HUES48 (cell line): Measurements from ENCODE around the gene HS6ST3.
"Not testable (repeated sequence)": the region's sequence is repeated elsewhere in the genome, so short reads cannot be mapped to it uniquely, and the experiment has no call there.

Experiments
- H3K27ac ChIP-seq: one replicate; pipeline ENCODE4 v1.7.0; 2013; ENCODE audit warnings: low read depth, low read length, inconsistent platforms
- H3K27me3 ChIP-seq: 2 replicates; pipeline ENCODE4 v1.6.1; 2013; ENCODE audit warnings: mild to moderate bottlenecking, low read length; ENCODE audit not compliant: control insufficient read depth, insufficient read depth
- H3K36me3 ChIP-seq: 2 replicates; pipeline ENCODE4 v1.6.1; 2013; ENCODE audit warnings: low read length; ENCODE audit not compliant: control insufficient read depth, insufficient read depth
- H3K4me1 ChIP-seq: 2 replicates; pipeline ENCODE4 v1.6.1; 2013; ENCODE audit warnings: mild to moderate bottlenecking, low read length; ENCODE audit not compliant: control insufficient read depth, insufficient read depth
- H3K4me3 ChIP-seq: 2 replicates; pipeline ENCODE4 v1.5.1; 2013; ENCODE audit warnings: mild to moderate bottlenecking, low read depth, low read length
- H3K9ac ChIP-seq: 2 replicates; pipeline ENCODE4 v1.6.1; 2013; ENCODE audit warnings: mild to moderate bottlenecking, low read depth, low read length, moderate library complexity
- H3K9me3 ChIP-seq: 2 replicates; pipeline ENCODE4 v1.6.1; 2013; ENCODE audit warnings: low read length; ENCODE audit not compliant: control insufficient read depth, insufficient read depth

HS6ST3 gene

DNA sequence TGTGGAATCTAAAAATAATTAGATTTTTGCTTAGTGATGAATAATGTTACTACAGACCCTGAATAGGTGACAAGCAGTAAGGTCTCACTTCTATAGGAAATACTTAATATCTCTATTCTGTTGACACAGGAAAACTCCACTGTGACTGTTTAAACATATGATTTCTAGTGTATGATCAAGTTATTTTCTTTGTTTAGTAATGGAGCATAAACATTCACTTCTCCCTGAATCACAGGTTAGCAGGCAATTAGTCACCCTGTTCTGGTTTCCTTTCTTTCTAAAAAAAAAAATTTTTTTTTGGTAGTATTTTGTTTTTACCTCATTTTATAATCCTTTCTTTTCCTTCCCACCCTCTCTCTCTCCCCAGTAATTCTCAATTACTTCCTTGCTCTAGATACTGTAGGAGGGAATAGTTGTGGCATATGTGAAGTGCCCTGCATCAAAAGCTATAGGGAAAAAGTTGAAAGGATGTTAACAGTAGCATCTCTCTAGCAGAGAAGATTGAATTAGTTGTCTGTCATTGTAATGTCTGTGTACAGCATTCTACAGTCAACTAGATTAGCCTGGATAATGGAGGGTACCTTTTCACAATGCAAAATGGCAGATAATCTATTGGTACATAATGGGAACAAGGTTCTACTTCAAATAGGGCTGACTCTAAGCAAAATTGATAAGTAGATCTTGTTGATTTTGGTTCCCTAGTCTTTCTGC, 3.5 kb downstream of the HS6ST3 start:
- H3K36me3 ChIP-seq = no peaks in the 10 kb centered on the region
- no peaks in the 10 kb centered on the region for H3K9me3 ChIP-seq
- H3K4me1 ChIP-seq = peaks cover 10% of the 10 kb centered on the region; the same call in 1 of the 2 replicates
- H3K9ac ChIP-seq = no peak overlapping the region
- no peak overlapping the region for H3K27ac ChIP-seq
- H3K4me3 ChIP-seq = no peak overlapping the region
- peaks cover 63% of the 10 kb centered on the region for H3K27me3 ChIP-seq

DNA sequence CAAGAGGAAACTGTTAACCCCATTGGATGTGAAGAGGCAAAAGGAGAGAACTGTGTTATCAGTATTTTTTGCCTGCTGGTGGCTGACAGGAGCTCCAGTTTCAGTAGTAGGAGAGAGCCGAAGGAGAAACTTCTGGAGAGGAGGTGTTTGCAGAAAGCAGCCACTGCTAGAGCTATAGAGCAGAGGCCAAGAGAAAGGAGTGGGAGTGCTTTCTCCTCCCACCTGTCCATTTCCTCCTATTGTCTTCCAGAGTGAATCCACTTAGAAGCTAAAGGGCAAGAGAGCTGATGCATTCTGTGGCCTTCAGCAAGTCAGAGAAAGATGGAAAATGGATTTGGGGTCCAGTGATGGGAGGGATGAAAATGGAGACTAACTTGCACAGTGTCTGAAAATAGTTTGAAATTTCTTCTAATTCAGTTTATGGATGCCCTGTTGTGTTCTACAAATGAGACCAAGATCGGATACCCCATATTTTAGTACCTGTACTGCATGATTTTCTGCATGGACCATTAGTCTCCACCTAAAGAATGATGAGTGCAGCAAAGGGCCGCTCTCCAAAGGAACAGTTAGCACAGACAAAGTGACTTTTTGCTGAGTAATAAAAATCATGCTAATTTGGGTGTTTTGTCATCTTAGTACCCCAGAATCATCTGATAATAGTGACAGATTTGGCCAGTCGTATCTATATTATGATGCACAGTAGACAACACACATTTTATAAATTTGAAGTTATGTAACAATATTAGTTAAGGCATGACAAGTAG, 10.7 kb downstream of the HS6ST3 start:
- H3K4me3 ChIP-seq = no peak overlapping the region
- H3K9me3 ChIP-seq = no peaks in the 10 kb centered on the region
- H3K27me3 ChIP-seq = no peaks in the 10 kb centered on the region
- peaks cover 6% of the 10 kb centered on the region; the same call in 1 of the 2 replicates for H3K4me1 ChIP-seq
- no peaks in the 10 kb centered on the region for H3K36me3 ChIP-seq
- H3K9ac ChIP-seq = no peak overlapping the region
- no peak overlapping the region for H3K27ac ChIP-seq

DNA sequence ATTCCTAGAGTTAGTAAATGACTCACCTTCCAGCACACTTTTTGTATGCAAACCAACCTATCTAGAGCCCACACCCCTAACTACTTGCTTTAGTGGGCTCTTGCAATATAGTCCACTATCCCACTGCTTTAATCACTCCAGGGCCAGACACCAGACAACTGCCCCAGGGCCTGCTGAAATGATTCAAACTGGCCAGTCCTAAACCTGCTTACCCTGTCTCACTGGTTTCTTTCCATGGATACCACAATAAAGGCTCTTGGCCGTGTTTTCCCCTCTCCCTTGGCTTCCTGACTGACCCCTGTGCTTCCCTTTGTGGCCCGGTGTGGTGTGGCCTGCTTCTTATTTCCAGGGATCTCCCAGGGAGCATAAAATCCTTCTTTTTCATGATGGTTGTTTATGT, 14.6 kb downstream of the HS6ST3 start:
- Histone ChIP-seq H3K4me1 (peaks cover 6% of the 10 kb centered on the region; the same call in 1 of the 2 replicates), H3K9me3 (peaks cover 22% of the 10 kb centered on the region), H3K9ac (no peak overlapping the region), H3K27me3 (no peaks in the 10 kb centered on the region), H3K27ac (peak overlapping the region; percentile 27), H3K4me3 (no peak overlapping the region), H3K36me3 (no peaks in the 10 kb centered on the region)

DNA sequence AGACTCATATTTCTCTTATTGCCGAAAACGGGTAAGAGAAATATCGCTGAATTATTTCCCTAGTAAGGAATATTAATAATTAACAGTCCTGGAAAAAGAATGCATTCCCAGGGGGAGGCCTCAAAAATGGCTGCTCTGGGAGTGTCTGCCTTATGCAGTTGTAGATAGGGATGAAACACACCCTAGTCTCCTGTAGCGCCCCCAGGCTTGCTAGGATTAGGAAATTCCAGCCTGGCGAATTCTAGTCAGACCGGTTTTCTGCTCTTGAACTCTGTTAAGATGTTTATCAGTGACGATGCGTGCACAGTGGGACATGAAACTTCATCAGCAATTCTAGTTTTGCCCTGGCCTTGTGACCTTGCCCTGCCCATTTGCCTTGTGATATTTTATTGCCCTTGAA, 18.2 kb downstream of the HS6ST3 start:
- H3K27ac ChIP-seq, H3K9ac ChIP-seq, H3K36me3 ChIP-seq, H3K27me3 ChIP-seq, H3K4me3 ChIP-seq, H3K4me1 ChIP-seq: not testable (repeated sequence)
- H3K9me3 ChIP-seq = peaks cover 25% of the 10 kb centered on the region

DNA sequence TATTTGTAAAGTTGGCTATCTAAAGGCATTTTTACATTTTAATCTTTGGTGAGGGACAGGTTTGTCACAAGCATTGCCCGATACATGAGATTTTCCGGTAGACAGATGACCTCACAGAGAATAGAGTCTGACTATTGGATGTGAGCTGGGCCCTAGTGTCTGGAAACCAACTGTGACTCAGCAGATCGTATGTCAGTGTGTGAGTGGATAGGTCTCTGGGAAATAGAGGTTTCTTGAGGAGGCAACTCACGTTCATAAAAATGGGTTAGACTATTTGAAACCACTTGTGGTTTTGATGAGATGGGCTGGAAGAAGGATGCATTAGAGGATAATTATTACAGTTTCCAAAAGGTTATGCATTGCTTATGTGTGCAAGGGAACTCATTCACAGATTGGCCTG, 19.2 kb downstream of the HS6ST3 start:
- Histone ChIP-seq H3K4me3 (no peak overlapping the region), H3K4me1 (peaks cover 5% of the 10 kb centered on the region; the same call in 1 of the 2 replicates)

DNA sequence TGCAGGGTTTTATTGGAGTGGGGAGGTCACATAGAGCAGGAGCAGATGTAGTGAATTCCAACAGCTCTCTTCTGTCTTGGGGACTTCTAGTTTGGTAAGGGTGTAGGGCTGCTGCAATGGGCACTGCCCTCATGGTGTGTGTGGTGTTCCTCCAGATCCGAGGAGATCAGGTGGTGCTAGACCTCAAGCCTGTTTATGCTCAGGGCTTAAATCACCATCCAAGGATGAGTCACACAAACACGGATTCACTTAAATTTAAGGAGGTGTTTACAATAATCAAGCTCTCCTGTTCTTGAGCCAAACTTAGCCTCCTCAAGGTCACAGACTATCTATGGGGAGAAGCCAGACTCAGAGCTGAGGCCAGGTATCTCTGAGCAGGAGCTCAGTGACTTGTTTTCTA, 23.0 kb downstream of the HS6ST3 start:
- Histone ChIP-seq H3K9ac (no peak overlapping the region), H3K9me3 (peaks cover 12% of the 10 kb centered on the region; the same call in 1 of the 2 replicates), H3K36me3 (no peaks in the 10 kb centered on the region), H3K27me3 (no peaks in the 10 kb centered on the region), H3K4me3 (no peak overlapping the region), H3K4me1 (no peaks in the 10 kb centered on the region), H3K27ac (no peak overlapping the region)

More for the DNA sequence above, 19.2 kb downstream of the HS6ST3 start:
- no peaks in the 10 kb centered on the region for H3K36me3 ChIP-seq
- no peak overlapping the region for H3K9ac ChIP-seq
- H3K27me3 ChIP-seq = no peaks in the 10 kb centered on the region
- peaks cover 25% of the 10 kb centered on the region for H3K9me3 ChIP-seq
- H3K27ac ChIP-seq = no peak overlapping the region

DNA sequence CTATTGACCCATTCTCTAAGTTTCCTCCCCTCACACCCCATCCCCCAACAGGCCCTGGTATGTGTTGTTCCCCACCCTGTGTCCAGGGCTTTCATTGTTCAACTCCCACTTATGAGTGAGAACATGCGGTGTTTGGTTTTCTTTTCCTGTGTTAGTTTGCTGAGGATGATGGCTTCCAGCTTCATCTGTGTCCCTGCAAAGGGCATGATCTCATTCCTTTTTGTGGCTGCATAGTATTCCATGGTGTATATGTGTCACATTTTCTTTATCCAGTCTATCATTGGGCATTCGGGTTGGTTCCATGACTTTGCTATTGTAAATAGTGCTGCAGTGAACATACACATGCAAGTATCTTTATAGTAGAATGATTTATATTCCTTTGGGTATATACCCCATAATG, 25.5 kb downstream of the HS6ST3 start:
- H3K36me3 ChIP-seq, H3K4me1 ChIP-seq, H3K4me3 ChIP-seq, H3K9ac ChIP-seq, H3K27ac ChIP-seq, H3K9me3 ChIP-seq, H3K27me3 ChIP-seq: not testable (repeated sequence)

DNA sequence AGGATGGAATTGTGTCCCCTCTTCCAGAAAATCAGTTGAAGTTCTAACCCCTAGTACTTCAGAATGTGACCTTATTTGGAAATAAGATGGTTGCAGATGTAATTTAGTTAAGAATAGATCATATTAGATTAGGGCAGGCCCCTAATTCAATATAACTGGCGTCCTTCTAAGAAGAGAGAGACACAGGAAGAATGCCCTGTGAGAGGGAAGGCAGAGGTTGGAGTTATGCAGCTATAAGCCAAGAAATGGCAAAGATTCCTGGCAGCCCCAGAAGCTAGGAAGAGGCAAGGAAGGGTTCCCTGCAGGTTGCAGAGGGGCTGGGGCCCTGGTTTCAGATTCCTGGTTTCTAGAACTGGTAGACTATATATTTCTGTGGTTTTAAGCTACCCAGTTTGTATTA, 30.0 kb downstream of the HS6ST3 start:
- Histone ChIP-seq H3K36me3 (no peaks in the 10 kb centered on the region), H3K27me3 (no peaks in the 10 kb centered on the region), H3K27ac (no peak overlapping the region), H3K9ac (no peak overlapping the region), H3K9me3 (no peaks in the 10 kb centered on the region), H3K4me3 (no peak overlapping the region), H3K4me1 (no peaks in the 10 kb centered on the region)

DNA sequence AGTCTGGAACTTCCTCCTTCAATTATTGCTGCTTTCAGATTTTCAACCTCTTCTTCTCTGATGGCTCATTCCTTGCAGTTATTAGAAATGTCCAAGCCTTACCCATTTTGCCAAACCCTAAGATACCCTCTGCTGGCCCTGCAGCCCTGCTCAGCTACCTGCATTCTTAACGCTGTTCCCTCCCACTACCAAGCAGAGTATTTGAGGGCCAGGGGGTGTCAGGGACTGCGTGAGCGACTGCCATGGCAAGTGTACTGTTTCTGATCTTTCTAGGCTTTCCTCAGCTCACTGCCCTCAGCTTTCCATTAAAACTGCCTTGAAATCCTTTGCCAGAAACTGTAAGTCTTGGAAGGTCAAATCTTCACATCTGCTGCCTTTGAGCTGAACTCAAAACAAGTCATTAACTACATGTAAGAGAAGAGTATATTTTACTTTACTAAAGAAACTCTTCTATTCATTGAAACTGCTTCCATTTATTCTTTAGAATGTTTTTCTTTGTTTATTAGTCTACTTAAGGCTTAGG, 41.0 kb downstream of the HS6ST3 start:
- Histone ChIP-seq H3K36me3 (no peaks in the 10 kb centered on the region), H3K4me1 (0 out of 2 replicates have a peak, but pooled peaks cover 6% of the 10 kb centered on the region), H3K9ac (no peak overlapping the region), H3K4me3 (no peak overlapping the region), H3K27ac (no peak overlapping the region), H3K27me3 (no peaks in the 10 kb centered on the region), H3K9me3 (no peaks in the 10 kb centered on the region)

DNA sequence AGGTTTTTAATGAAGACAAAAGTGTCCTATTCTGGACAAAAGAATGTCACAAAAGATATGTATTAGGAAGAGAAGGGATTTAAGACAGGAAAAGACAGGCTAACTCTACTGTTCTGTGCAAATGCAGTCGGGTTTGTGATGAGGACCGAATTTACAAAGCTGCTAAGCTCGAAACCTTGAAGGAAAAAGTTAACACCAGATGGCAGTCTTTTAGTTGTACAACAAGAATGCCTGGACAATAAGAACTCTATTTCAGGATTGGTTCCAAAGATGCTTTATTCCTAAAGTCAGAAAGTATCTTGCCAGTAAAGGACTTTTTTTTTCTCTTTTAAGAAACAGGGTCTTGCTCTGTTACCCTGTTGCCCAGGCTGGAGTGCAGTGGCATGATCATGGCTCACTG, 51.1 kb downstream of the HS6ST3 start:
- no peak overlapping the region for H3K4me3 ChIP-seq
- no peak overlapping the region for H3K9ac ChIP-seq
- H3K4me1 ChIP-seq = no peaks in the 10 kb centered on the region
- H3K27ac ChIP-seq = no peak overlapping the region
- H3K27me3 ChIP-seq = no peaks in the 10 kb centered on the region
- H3K9me3 ChIP-seq = no peaks in the 10 kb centered on the region
- H3K36me3 ChIP-seq = no peaks in the 10 kb centered on the region

DNA sequence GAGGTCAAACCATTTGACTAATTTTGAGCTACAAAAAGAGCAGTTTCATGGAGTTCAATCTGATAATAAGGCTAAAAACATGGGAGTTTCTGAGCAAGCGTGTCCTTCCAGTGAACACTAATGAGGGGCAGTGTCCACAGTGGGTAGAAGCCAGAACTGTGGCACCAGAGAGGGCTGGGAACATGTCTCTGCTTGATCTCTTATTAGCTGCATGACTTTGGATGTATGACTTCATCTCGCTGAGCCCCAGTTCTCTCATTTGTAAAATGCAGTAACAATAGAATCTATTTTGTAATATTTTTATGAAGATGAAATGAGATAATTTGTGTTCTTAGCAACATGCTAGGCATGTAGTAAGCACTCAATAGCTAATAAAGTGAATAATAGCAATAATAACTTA, 69.8 kb downstream of the HS6ST3 start:
- Histone ChIP-seq H3K4me3 (no peak overlapping the region), H3K9me3 (no peaks in the 10 kb centered on the region), H3K36me3 (no peaks in the 10 kb centered on the region), H3K27me3 (no peaks in the 10 kb centered on the region), H3K27ac (no peak overlapping the region), H3K4me1 (no peaks in the 10 kb centered on the region), H3K9ac (no peak overlapping the region)
